Measurements from ENCODE around the gene TMEM72.

DNA sequence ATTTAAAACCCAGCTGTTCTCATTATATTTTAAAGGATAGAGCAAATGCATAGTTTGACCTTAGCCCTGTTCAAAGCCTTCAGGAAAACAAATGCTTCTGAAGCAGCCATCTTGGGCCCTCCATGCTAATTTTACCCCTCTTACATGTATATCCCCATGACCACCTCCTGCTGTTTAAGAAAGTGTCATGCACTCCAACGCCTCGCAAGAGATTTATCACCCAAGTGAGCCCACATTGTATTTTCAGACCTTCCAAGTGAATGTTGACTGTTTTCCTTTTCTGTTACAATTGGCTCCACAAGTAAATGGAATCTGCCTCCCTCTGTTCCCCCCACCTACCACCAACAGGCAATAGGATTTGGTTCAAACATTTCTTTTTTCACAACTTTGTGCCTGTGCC lies 5.3 kb downstream of the TMEM72 start:
- TF ChIP-seq, protein P1, sequence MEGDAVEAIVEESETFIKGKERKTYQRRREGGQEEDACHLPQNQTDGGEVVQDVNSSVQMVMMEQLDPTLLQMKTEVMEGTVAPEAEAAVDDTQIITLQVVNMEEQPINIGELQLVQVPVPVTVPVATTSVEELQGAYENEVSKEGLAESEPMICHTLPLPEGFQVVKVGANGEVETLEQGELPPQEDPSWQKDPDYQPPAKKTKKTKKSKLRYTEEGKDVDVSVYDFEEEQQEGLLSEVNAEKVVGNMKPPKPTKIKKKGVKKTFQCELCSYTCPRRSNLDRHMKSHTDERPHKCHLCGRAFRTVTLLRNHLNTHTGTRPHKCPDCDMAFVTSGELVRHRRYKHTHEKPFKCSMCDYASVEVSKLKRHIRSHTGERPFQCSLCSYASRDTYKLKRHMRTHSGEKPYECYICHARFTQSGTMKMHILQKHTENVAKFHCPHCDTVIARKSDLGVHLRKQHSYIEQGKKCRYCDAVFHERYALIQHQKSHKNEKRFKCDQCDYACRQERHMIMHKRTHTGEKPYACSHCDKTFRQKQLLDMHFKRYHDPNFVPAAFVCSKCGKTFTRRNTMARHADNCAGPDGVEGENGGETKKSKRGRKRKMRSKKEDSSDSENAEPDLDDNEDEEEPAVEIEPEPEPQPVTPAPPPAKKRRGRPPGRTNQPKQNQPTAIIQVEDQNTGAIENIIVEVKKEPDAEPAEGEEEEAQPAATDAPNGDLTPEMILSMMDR (IDR thresholded peaks at IDR 0.05; ENCODE audit: low read depth, low read length, missing input control): no peak
- TF ChIP-seq EGR1 (IDR thresholded peaks at IDR 0.05; ENCODE audit: low read depth in 2 of 2): no peak
- TF ChIP-seq, protein P2, sequence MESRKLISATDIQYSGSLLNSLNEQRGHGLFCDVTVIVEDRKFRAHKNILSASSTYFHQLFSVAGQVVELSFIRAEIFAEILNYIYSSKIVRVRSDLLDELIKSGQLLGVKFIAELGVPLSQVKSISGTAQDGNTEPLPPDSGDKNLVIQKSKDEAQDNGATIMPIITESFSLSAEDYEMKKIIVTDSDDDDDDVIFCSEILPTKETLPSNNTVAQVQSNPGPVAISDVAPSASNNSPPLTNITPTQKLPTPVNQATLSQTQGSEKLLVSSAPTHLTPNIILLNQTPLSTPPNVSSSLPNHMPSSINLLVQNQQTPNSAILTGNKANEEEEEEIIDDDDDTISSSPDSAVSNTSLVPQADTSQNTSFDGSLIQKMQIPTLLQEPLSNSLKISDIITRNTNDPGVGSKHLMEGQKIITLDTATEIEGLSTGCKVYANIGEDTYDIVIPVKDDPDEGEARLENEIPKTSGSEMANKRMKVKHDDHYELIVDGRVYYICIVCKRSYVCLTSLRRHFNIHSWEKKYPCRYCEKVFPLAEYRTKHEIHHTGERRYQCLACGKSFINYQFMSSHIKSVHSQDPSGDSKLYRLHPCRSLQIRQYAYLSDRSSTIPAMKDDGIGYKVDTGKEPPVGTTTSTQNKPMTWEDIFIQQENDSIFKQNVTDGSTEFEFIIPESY (IDR thresholded peaks at IDR 0.05): no peak
